Measurements from ENCODE around the gene LDHB. TPM values are rescaled to one million over a fixed set of nuclear protein-coding genes. Genes with fewer than 3 reads are reported as not detected.
A peak's percentile ranks its signal among the peaks of the same experiment; 100 is the strongest.
"Not testable (repeated sequence)": the region's sequence is repeated elsewhere in the genome, so short reads cannot be mapped to it uniquely, and the experiment has no call there.

LDHB gene
- 1,958 TPM for total RNA-seq
- long read RNA-seq, transcript LDHB-201 (8 exons, 1,303 nt): major isoform, 731 of 747 reads
- long read RNA-seq, partial matches to known transcripts: 6 of 747 reads
- long read RNA-seq, other reads (novel, unspliced or antisense): 4 of 747 reads

DNA sequence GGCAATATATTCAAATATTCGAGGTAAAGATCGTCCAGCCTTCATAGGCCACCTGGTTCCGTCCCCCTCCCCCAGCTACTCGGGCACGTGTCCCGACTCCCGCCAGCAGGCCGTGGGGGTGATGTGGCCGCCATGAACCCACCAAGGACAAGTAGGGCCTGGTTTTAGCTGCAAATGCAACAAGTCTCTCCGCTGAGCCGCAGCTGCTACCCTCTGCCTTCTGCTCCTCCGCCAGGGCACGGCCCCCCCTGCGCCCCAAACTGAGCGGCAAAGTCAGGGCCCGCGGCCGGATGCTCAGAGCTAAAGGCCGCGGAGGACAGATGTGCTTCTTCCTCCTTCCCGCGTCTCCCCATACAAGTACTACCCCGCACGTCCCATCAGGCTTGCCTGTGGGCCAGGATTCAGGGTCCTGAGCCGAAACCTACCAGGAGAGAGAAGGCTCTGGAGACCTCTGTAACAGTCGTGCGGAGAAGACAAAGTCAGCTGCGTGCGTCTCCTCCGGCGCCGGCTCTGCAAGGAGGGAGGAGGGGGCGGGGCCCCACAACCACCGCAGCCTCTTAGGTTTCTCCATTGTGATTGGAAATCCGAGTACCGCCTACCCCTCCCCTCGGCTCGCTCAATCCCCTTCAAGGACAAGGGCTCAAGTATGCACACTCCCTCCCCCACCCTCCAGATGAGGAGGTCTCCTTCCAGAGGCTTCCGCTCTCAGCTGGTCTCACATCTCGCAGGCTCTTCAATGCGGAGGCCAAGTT, at the start of gene LDHB:
TSS of gene LDHB (minus strand) at position 517 of the 752 bp plus-strand sequence. CDS start 3,171 bp downstream, outside the sequence.
- ATAC-seq (peak; percentile 100), DNase-seq (ENCODE audit: missing footprints) (peak; percentile 96)
- intact Hi-C loops (cut with DNase I): loop anchor here (10.0 kb wide), 1 partner anchor 153 kb away; the partner anchor contains the start of genes GOLT1B and RECQL

- DNase-seq (ENCODE audit: missing footprints) (no peak), ATAC-seq (no peak)
- intact Hi-C loops (cut with DNase I): no loop called here
These were observed 47.2 kb upstream of the LDHB start for GRCh38 chr12:21704847-21705246.

DNA sequence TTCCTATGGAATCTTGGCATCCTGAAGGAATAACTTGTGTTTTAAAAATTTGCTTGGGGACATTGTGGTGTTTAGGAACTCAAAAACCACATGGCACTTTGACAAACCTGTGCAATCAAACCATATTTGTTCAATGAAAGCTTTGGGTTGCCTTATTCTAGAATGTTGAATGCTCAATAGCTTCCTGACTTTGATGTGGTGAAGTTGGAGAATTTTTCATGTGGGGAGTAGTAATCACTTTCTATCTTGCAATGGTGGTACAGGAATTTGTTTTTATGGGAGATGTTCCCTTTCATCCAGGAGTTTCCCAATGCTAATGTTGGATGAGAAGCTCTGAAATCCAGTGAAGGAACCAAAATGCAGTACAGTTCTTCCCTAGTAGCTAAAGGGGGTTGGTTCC, 42.2 kb upstream of the LDHB start:
- ATAC-seq: no peak
- intact Hi-C loops (cut with DNase I): loop anchor here (2.0 kb wide), 2 partner anchors 291 to 319 kb away; no protein-coding TSS in a partner anchor
- DNase-seq (ENCODE audit: missing footprints): no peak

- intact Hi-C loops (cut with DNase I): loop anchor here (2.0 kb wide), 2 partner anchors 293 to 321 kb away; no protein-coding TSS in a partner anchor
- ATAC-seq: no peak
- no peak for DNase-seq (ENCODE audit: missing footprints)
These were observed 40.4 kb upstream of the LDHB start for GRCh38 chr12:21697904-21698630.

GRCh38 chr12:21696625-21697024, 39.0 kb upstream of the LDHB start:
- DNase-seq (ENCODE audit: missing footprints) (no peak), ATAC-seq (no peak)
- intact Hi-C loops (cut with DNase I): no loop called here

DNA sequence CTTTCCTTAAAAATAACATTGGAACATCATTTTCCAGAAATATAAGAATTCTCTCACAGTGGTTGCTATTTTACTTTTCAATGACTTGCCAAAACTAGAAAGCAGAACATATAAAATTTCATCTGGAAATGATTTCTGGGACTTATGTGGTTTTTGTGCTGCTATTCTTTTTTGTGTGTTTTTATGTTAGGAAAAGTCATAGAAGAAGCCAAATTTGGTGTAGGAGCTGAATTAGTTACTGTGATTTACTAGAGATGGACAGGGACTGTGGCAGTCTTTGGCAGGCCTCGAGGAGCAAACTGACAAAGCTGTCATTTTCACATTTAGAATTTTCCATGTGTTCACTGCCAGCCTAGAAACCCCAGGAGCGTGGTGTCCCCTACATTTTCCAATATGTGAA, 38.3 kb upstream of the LDHB start:
- intact Hi-C loops (cut with DNase I): no loop called here
- no peak for ATAC-seq
- DNase-seq (ENCODE audit: missing footprints): no peak

DNA sequence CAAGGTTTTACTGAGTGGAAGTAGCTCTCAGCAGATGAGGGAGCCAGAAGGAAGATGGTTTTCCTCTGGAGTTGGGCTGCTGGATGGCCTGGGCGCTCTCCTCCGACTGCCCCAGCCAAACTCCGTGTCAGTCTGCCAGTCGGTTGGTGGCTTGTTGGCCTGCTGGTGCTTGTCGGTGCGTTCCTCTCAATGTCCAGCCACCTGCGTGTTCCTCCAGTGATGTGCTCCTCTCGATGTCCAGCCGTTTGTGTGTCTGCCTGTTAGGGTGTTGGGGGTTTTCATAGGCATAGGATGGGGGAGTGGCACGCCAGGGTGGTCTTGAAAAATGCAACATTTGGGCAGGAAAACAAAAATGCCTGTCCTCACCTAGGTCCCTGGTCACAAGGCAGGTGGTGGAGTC, 37.0 kb upstream of the LDHB start:
- no peak for ATAC-seq
- intact Hi-C loops (cut with DNase I): no loop called here
- DNase-seq (ENCODE audit: missing footprints): peak; percentile 40

GRCh38 chr12:21691515-21691914, 33.9 kb upstream of the LDHB start:
- DNase-seq (ENCODE audit: missing footprints) (no peak), ATAC-seq (no peak)
- intact Hi-C loops (cut with DNase I): no loop called here

- DNase-seq (ENCODE audit: missing footprints): no peak
- ATAC-seq: no peak
- intact Hi-C loops (cut with DNase I): no loop called here
These were observed 33.2 kb upstream of the LDHB start for GRCh38 chr12:21690704-21691368.

- ATAC-seq (peak; percentile 62), DNase-seq (ENCODE audit: missing footprints) (no peak)
- intact Hi-C loops (cut with DNase I): loop anchor here (10.0 kb wide), 1 partner anchor 158 kb away; the partner anchor contains the start of gene SPX
These were observed 25.5 kb upstream of the LDHB start for GRCh38 chr12:21683115-21683514.

- no peak for ATAC-seq
- intact Hi-C loops (cut with DNase I): no loop called here
- DNase-seq (ENCODE audit: missing footprints): no peak
These were observed 21.3 kb upstream of the LDHB start for GRCh38 chr12:21678959-21679358.

DNA sequence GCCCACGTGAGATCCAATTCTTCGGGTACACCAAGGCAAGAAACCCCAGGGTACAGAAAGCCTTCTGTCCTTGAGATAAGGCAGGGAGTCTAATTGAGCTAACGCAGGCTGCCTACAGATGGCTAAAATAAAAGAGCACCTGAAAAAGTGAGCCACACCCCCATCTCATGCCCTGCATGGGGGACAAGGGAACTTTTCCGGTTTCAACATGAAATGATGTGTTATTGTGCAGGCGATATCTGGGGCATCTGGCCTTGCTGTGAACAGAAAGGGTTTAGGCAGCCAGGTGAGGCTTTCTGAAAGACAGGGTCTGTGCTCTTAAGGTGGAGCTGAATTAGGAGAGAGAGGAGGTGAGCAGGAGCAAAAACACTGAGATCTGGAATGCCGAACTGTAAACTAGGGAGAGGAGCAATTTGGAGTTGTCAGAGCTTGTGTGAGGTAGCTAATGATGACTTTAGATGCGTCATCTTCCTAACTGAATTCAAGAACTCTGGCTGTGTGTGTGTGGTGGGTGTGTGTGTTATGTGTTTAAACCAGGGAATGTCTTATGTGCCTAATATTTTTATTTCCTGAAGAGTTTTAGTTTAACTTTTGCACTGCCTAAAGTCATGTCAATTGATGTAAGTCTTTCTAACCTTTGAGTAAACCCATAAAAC, 20.1 kb upstream of the LDHB start:
- ATAC-seq: no peak
- intact Hi-C loops (cut with DNase I): no loop called here
- no peak for DNase-seq (ENCODE audit: missing footprints)

DNA sequence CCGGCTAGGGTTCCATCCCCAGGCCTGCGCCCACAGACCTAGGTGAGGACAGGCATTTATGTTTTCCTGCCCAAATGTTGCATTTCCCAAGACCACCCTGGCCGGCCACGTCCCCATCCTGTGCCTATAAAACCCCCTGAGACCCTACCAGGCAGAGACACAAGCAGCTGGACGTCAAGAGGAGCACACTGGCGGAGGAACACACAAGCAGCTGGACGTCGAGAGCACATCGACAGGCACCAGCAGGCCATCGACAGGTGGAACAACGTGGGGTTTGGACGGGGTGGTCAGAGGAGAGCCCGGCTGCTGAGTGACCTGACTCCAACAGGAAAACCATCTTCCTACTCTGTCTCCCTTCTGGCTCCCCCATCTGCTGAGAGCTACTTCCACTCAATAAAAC, 19.6 kb upstream of the LDHB start:
- intact Hi-C loops (cut with DNase I): no loop called here

GRCh38 chr12:21676776-21677175, 19.1 kb upstream of the LDHB start:
- ATAC-seq (no peak), DNase-seq (ENCODE audit: missing footprints) (no peak)
- intact Hi-C loops (cut with DNase I): no loop called here

More for the DNA sequence above, 19.6 kb upstream of the LDHB start:
- DNase-seq (ENCODE audit: missing footprints): no peak
- no peak for ATAC-seq

DNA sequence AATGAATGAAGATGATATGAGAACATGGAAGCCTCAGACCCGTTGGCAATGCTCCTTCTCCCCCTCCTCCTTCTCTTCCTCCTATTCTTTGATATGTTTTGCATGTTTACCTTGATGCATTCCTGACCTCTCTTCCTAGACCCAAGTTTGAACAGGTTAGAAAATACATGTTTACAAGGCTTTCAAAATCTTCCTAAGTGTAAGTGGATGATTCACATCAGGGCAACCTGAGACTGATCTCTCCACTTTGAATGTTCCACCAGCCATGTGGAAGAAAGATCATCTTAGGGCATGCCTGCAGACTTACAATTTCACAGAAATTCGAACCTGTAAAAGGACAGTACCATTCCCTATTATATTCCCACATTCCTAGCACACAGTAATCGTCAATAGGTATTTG, 18.0 kb upstream of the LDHB start:
- ATAC-seq: no peak
- intact Hi-C loops (cut with DNase I): no loop called here
- DNase-seq (ENCODE audit: missing footprints): no peak

- ATAC-seq (no peak), DNase-seq (ENCODE audit: missing footprints) (no peak)
- intact Hi-C loops (cut with DNase I): no loop called here
These were observed 17.5 kb upstream of the LDHB start for GRCh38 chr12:21675096-21675495.

GRCh38 chr12:21673830-21674552, 16.3 kb upstream of the LDHB start:
- ATAC-seq; DNase-seq (ENCODE audit: missing footprints); intact Hi-C loops (cut with DNase I): not testable (repeated sequence)

GRCh38 chr12:21672146-21672545, 14.5 kb upstream of the LDHB start:
- intact Hi-C loops (cut with DNase I): no loop called here
- DNase-seq (ENCODE audit: missing footprints) (no peak), ATAC-seq (no peak)

Measured in Right ventricle myocardium inferior (tissue), 1 donor.